K562 (cell line): ENCODE data around the gene GALNT7. TPM values are rescaled to one million over a fixed set of nuclear protein-coding genes. Genes with fewer than 3 reads are reported as not detected.

Experiments
- ATF3 ChIP-seq, 2 experiments: fragments of 450-650 bp in 1 of 2; sonication (generic) in 1 of 2; formaldehyde crosslinking in 1 of 2; IDR thresholded peaks in 1 of 2; conservative IDR thresholded peaks in 1 of 2; 2 replicates each; pipeline versions ENCODE4 v1.6.1 to v1.8.1; 2016 to 2023; ENCODE audit warnings: mild to moderate bottlenecking in 2 of 2, moderate library complexity in 2 of 2, inconsistent platforms in 1 of 2, missing genetic modification reagents in 1 of 2
- CREB5 ChIP-seq: fragments of 250-450 bp; sonication (Bioruptor Pico); IDR thresholded peaks from 2 replicates; pipeline ENCODE4 v1.5.0; 2020; ENCODE audit warnings: mild to moderate bottlenecking
- CTCFL ChIP-seq: IDR thresholded peaks from 2 replicates; pipeline ENCODE4 v1.6.1; 2011; ENCODE audit warnings: borderline replicate concordance, low read depth, mild to moderate bottlenecking, moderate library complexity, low read length; ENCODE audit not compliant: insufficient read depth, poor library complexity, severe bottlenecking
- DEAF1 ChIP-seq: fragments of 450-650 bp; formaldehyde crosslinking; IDR thresholded peaks from 2 replicates; pipeline ENCODE4 v1.4.0; 2020; ENCODE audit warnings: mild to moderate bottlenecking, moderate library complexity
- ESRRB ChIP-seq: fragments of 250-450 bp; sonication (Bioruptor Pico); IDR thresholded peaks from 2 replicates; pipeline ENCODE4 v1.5.0; 2020; ENCODE audit warnings: mild to moderate bottlenecking, moderate library complexity, borderline replicate concordance
- FIP1L1 ChIP-seq: fragments of 200-400 bp; formaldehyde crosslinking; IDR thresholded peaks from 2 replicates; pipeline ENCODE4 v1.6.1; 2018; ENCODE audit warnings: mild to moderate bottlenecking, low read depth, low read length; ENCODE audit not compliant: poor library complexity, severe bottlenecking
- ILF3 ChIP-seq: fragments of 450-650 bp; IDR thresholded peaks from 2 replicates; pipeline ENCODE4 v1.6.1; 2018; ENCODE audit warnings: antibody characterized with exemption, mild to moderate bottlenecking, moderate library complexity, borderline replicate concordance
- IRF9 ChIP-seq: fragments of 450-650 bp; IDR thresholded peaks from 2 replicates; pipeline ENCODE4 v1.6.1; 2016; ENCODE audit warnings: missing biosample characterization, missing genetic modification characterization
- JUNB ChIP-seq: fragments of 450-650 bp; formaldehyde crosslinking; conservative IDR thresholded peaks from 2 replicates; pipeline ENCODE4 v1.4.0; 2020; ENCODE audit warnings: mild to moderate bottlenecking
- MAZ ChIP-seq, 2 experiments: fragments of 450-650 bp in 1 of 2; sonication (generic) in 1 of 2; formaldehyde crosslinking; IDR thresholded peaks in 1 of 2; conservative IDR thresholded peaks in 1 of 2; 2 replicates each; pipeline versions ENCODE4 v1.4.0 to v1.5.0; 2020; ENCODE audit warnings: mild to moderate bottlenecking in 1 of 2, missing genetic modification reagents in 1 of 2
- MYNN ChIP-seq, 2 experiments: sonication (generic); formaldehyde crosslinking in 1 of 2; IDR thresholded peaks; 2 replicates each; pipeline versions ENCODE4 v1.5.0 to v1.6.1; 2016 to 2020; ENCODE audit warnings: antibody characterized with exemption in 1 of 2, missing genetic modification reagents in 1 of 2
- NR4A1 ChIP-seq, 2 experiments: fragments of 250-450 bp in 1 of 2; fragments of 450-650 bp in 1 of 2; sonication (Bioruptor Pico) in 1 of 2; IDR thresholded peaks; 2 replicates each; pipeline versions ENCODE4 v1.4.0 to v1.6.1; 2016 to 2020; ENCODE audit warnings: mild to moderate bottlenecking in 2 of 2, missing compliant biosample characterization in 1 of 2, missing genetic modification characterization in 1 of 2, moderate library complexity in 1 of 2
- PKNOX1 ChIP-seq: fragments of 450-650 bp; IDR thresholded peaks from 2 replicates; pipeline ENCODE4 v1.6.1; 2016
- ZNF143 ChIP-seq: sonication (generic); formaldehyde crosslinking; IDR thresholded peaks from 2 replicates; pipeline ENCODE4 v1.9.0; 2022; ENCODE audit warnings: mild to moderate bottlenecking, missing genetic modification reagents
- ZNF239 ChIP-seq: fragments of 250-450 bp; sonication (Bioruptor Pico); IDR thresholded peaks from 2 replicates; pipeline ENCODE4 v1.4.0; 2020; ENCODE audit warnings: mild to moderate bottlenecking
- ZNF764 ChIP-seq: fragments of 250-450 bp; sonication (Bioruptor Pico); IDR thresholded peaks from 2 replicates; pipeline ENCODE4 v1.4.0; 2020; ENCODE audit warnings: low read depth, mild to moderate bottlenecking, moderate library complexity
- polyA plus RNA-seq, 8 experiments: library from polyadenylated mRNA; depleted of rRNA in 4 of 8; stranded (reverse) in 5 of 8; unstranded in 3 of 8; fragments of >200 nt; fragmentation: Nextera tagmentation in 2 of 8; fragmentation: Illumina TruSeq in 1 of 8; extraction: Ambion mirVana in 2 of 8; extraction: Trizol in 1 of 8; gene quantifications; 2 replicates each; pipeline versions ENCODE4 v1.2.1 to v1.2.3, GENCODE V29; 2011 to 2014; ENCODE audit warnings: inconsistent platforms in 1 of 8, missing spikeins in 1 of 8
- total RNA-seq, 7 experiments: library from RNA; depleted of rRNA in 6 of 7; stranded (reverse); fragments of >200 nt in 6 of 7; fragmentation: Illumina TruSeq in 2 of 7; extraction: Trizol in 2 of 7; gene quantifications; 2 replicates each; pipeline versions ENCODE4 v1.2.1 to v1.2.3, GENCODE V29; 2011 to 2021; ENCODE audit warnings: low replicate concordance in 1 of 7

GALNT7 gene
- total and polyA plus RNA-seq, 9 of the 15 experiments (the other 6 are each of a cell fraction or from before 2014, with no cell fraction given): 16.7 to 38.7 (median 31.1) TPM

GRCh38 chr4:173281406-173282255 lies 113.0 kb downstream of the GALNT7 start (continued):
- TF ChIP-seq PKNOX1 (no peak), DEAF1 (CRISPR knock-in tag) (no peak), ATF3 (IDR thresholded peaks at IDR 0.05) (no peak), ATF3 (CRISPR knock-in tag; conservative IDR thresholded peaks at IDR 0.05) (no peak), IRF9 (no peak), FIP1L1 (no peak), MAZ (CRISPR knock-in tag; conservative IDR thresholded peaks at IDR 0.05 in 1 of 2, IDR thresholded peaks at IDR 0.05 in 1 of 2) (0 out of 4 replicates have a peak, but pooled peaks of 1 of the 2 experiments have one; percentile 7), MYNN (IDR thresholded peaks at IDR 0.05) (no peak), MYNN (CRISPR knock-in tag; IDR thresholded peaks at IDR 0.05) (no peak), CREB5 (CRISPR knock-in tag) (no peak), JUNB (CRISPR knock-in tag) (no peak), ESRRB (CRISPR knock-in tag) (no peak), ZNF239 (CRISPR knock-in tag) (no peak), ILF3 (no peak), CTCFL (no peak), NR4A1 (CRISPR knock-in tag; IDR thresholded peaks at IDR 0.05) (no peak), NR4A1 (tag; IDR thresholded peaks at IDR 0.05) (no peak), ZNF764 (CRISPR knock-in tag) (no peak), ZNF143 (CRISPR knock-in tag) (no peak)
